ENCODE data around the gene ARHGEF28.

ARHGEF28 gene

DNA sequence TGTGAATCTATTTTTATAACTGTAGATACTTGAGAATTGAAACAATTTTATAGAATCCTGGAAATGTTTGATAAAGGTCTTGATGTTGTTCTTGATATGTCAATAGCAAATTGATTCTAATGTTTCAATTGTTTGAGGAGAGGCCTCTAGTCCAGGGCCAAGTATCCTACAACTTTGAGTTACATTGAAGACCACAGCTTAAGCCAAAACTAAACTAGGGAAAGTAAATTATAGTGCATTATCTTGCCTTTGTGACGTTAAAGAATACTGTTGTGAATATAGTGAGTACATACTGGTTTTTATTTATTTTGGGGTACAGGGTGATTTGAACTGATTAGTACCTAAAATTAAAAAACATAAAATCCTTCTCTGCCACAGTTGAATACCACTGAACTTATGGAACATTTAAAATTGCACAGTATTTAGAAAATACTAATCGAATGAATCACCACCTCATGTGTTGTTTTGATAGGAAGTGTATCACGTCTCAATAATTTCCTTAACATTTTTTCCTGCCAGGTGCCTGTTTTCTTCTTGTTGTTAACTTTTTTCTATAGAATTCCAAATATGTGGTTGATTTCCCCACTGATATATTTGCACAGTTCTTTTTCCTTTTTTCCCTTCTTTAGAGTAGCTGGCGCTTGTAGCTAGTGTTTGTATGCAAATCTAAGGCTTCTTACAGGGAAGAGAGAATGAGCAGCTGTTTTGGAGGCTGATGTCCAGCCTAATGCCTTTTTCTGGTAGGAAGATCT is 12.5 kb downstream of the ARHGEF28 start:
- DNase-seq (ENCODE audit: extremely low spot score), result no peak
- TF ChIP-seq, protein P1, sequence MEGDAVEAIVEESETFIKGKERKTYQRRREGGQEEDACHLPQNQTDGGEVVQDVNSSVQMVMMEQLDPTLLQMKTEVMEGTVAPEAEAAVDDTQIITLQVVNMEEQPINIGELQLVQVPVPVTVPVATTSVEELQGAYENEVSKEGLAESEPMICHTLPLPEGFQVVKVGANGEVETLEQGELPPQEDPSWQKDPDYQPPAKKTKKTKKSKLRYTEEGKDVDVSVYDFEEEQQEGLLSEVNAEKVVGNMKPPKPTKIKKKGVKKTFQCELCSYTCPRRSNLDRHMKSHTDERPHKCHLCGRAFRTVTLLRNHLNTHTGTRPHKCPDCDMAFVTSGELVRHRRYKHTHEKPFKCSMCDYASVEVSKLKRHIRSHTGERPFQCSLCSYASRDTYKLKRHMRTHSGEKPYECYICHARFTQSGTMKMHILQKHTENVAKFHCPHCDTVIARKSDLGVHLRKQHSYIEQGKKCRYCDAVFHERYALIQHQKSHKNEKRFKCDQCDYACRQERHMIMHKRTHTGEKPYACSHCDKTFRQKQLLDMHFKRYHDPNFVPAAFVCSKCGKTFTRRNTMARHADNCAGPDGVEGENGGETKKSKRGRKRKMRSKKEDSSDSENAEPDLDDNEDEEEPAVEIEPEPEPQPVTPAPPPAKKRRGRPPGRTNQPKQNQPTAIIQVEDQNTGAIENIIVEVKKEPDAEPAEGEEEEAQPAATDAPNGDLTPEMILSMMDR (IDR thresholded peaks at IDR 0.05; ENCODE audit: control extremely low read depth, extremely low read depth, low read depth, missing control alignments), result no peak
- ChIA-PET POLR2A (no interaction called here), CTCF (interaction anchor here (0.7 to 2.5 kb wide), 5 partner anchors 9 to 155 kb away, joined by 3 to 16 read pairs (median 4); no protein-coding TSS in a partner anchor)

DNA sequence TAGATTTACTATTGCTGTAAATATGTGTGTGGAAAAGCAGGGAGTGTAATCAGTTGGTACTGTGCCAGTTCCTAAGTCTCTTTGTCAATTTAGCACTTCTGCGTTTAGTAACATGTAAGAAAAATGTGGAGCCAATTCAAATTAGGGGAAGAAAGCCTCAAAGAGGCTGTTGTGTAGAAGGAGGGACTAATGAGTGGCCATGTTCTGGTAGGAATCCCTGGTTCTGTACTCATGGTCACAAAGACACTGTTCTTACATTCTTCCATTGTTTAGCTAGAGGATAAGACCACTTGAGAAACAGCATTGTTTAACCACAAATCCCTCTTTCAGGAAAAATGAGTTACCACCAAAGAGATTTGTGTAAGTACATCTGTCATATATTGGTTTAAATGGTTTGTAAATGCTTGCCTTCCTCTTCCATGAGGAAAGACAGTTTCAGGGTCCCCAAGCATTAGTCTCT is 14.9 kb downstream of the ARHGEF28 start:
- no peak for DNase-seq (ENCODE audit: extremely low spot score)
- TF ChIP-seq, protein P1 (IDR thresholded peaks at IDR 0.05; ENCODE audit: control extremely low read depth, extremely low read depth, low read depth, missing control alignments), result no peak
- POLR2A ChIA-PET, result no interaction called here
- CTCF ChIA-PET, result interaction anchor here (1.5 to 2.5 kb wide), 2 partner anchors 9 to 152 kb away, joined by 4 to 16 read pairs; no protein-coding TSS in a partner anchor

DNA sequence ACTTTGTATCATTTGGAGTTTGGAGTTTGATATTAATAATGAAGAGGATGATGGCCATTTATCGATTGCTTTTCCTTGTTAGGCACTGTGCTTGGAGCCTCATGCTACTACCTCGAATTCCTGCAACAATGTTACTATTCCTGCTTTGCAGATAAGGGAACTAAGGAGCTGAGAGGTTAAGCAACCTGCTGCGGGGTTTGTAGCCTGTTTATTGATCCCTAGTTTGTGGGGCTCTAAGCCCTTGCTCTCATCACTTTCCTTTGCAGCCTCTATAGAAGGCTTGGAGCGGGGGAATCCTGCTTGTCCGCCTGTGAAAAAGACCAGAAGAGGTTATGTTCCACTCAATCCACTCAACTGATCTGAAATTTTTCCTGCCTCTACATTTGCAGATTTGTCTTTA is 15.8 kb downstream of the ARHGEF28 start:
- DNase-seq (ENCODE audit: extremely low spot score), result no peak
- TF ChIP-seq, protein P1 (IDR thresholded peaks at IDR 0.05; ENCODE audit: control extremely low read depth, extremely low read depth, low read depth, missing control alignments), result no peak
- ChIA-PET POLR2A (no interaction called here), CTCF (interaction anchor here (2.1 kb wide), 1 partner anchor 9 kb away, joined by 7 read pairs; no protein-coding TSS in a partner anchor)

DNA sequence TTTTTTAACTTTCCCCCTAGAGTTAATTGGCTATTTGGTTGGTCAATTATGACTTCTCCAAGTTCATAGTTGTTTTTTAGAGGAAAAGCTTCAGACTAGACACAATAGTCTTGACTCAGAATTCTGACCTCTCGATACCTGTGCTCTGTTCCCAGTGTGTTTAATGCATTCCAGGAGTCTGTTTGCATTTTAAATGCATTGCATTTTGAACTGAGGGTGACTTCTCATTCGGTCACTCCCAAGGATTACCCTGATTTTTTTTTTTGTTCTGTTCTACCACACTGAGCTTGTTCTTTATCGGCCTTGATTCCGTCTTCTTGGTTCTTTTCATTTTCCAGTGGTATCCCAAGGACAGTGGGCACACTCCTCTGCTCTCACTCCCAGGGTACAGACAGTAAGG is 16.3 kb downstream of the ARHGEF28 start:
- DNase-seq (ENCODE audit: extremely low spot score), result no peak
- ChIA-PET POLR2A (no interaction called here), CTCF (interaction anchor here (2.1 kb wide), 1 partner anchor 8 kb away, joined by 7 read pairs; no protein-coding TSS in a partner anchor)
- TF ChIP-seq, protein P1 (IDR thresholded peaks at IDR 0.05; ENCODE audit: control extremely low read depth, extremely low read depth, low read depth, missing control alignments), result no peak

DNA sequence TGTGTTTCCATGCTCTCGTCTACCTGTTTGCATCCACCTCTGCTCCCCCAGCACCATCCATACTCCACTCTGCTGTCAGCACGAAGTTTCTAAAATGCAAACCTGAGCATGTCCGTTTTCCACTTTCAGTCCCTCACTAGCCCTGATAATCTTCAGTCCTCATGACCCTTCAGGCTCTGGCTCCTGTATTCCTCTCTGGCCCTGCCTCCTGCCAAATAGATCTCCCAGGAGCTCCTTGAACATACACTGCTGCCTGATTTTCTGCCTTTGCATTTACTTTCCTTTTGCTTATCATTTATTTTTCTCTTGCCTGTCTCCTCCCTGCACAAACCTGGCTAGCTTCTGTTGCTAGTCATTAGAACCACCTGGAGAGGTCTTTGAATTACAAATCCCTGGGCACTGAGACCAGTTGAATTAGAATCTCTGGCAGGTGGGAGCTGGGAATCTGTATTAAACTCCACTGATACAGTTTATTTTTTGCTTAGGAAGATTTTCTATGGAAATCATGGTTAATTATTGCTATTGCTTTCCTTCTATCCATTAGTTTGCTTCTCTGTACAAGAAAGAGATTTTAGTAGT is 18.5 kb downstream of the ARHGEF28 start:
- no peak for DNase-seq (ENCODE audit: extremely low spot score)
- POLR2A ChIA-PET, result no interaction called here
- TF ChIP-seq, protein P1 (IDR thresholded peaks at IDR 0.05; ENCODE audit: control extremely low read depth, extremely low read depth, low read depth, missing control alignments), result no peak
- CTCF ChIA-PET, result interaction anchor here (1.0 to 1.2 kb wide), 2 partner anchors 17 to 129 kb away, joined by 3 read pairs; no protein-coding TSS in a partner anchor

DNA sequence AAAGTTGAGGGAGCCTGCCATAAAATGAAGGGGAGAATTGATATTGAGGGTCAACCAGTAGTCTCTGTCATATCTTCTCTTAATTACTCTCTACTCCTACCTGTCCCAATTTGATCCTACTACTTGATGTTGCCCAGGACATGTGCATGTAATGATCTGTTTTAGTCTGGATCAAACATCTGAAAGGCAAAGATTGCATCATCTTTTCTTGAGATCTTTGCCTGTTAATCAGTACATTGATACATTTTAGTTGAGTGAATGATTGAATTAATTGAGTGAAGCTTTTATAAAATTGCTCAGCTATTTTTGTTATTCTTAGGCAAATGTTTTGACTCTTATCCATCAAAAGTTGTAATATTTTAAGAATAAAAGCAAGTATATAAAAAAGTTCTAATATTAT is 21.7 kb downstream of the ARHGEF28 start:
- ChIA-PET POLR2A (no interaction called here), CTCF (interaction anchor here (1.0 kb wide), 1 partner anchor 10 kb away, joined by 4 read pairs; no protein-coding TSS in a partner anchor)
- TF ChIP-seq, protein P1 (IDR thresholded peaks at IDR 0.05; ENCODE audit: control extremely low read depth, extremely low read depth, low read depth, missing control alignments), result no peak
- DNase-seq (ENCODE audit: extremely low spot score), result no peak
